Stimulated activated CD8-positive, alpha-beta memory T cell treated with anti-CD3 and anti-CD28 coated beads, Interleukin-4, amount 100 ng/mL, for 48 hours (primary cell): Measurements from ENCODE around the gene HUS1.
"Not testable (repeated sequence)": the region's sequence is repeated elsewhere in the genome, so short reads cannot be mapped to it uniquely, and the experiment has no call there.

Experiments
- DNase-seq: peaks from one replicate; pipeline ENCODE4 v3.0.0-alpha.2; 2020

HUS1 gene

GRCh38 chr7:47943676-47944474 lies 35.5 kb downstream of the HUS1 start:
- no peak for DNase-seq

GRCh38 chr7:47942651-47943050 lies 36.8 kb downstream of the HUS1 start:
- DNase-seq, result not testable (repeated sequence)

- no peak for DNase-seq
Measured at GRCh38 chr7:47942132-47942531, 37.3 kb downstream of the HUS1 start.

GRCh38 chr7:47941136-47941844 lies 38.1 kb downstream of the HUS1 start:
- DNase-seq, result no peak

- DNase-seq, result no peak
Measured at GRCh38 chr7:47940088-47941013, 39.1 kb downstream of the HUS1 start.

GRCh38 chr7:47939425-47940036 lies 39.9 kb downstream of the HUS1 start:
- no peak for DNase-seq

- DNase-seq, result no peak
Measured at GRCh38 chr7:47938574-47939165, 40.7 kb downstream of the HUS1 start.

GRCh38 chr7:47937711-47938573 lies 41.5 kb downstream of the HUS1 start:
- DNase-seq, result no peak

- peak; percentile 45 for DNase-seq
Measured at GRCh38 chr7:47937065-47937687, 42.2 kb downstream of the HUS1 start.

GRCh38 chr7:47936323-47936722 lies 43.1 kb downstream of the HUS1 start:
- no peak for DNase-seq

GRCh38 chr7:47935336-47935735 lies 44.1 kb downstream of the HUS1 start:
- DNase-seq, result no peak

- no peak for DNase-seq
Measured at GRCh38 chr7:47934831-47935230, 44.6 kb downstream of the HUS1 start.

GRCh38 chr7:47933215-47933614 lies 46.2 kb downstream of the HUS1 start:
- no peak for DNase-seq

- DNase-seq, result no peak
Measured at GRCh38 chr7:47932466-47933037, 46.9 kb downstream of the HUS1 start.

GRCh38 chr7:47932016-47932415 lies 47.4 kb downstream of the HUS1 start:
- DNase-seq, result no peak

- no peak for DNase-seq
Measured at GRCh38 chr7:47931005-47932004, 48.1 kb downstream of the HUS1 start.

GRCh38 chr7:47924266-47924665 lies 55.1 kb downstream of the HUS1 start:
- DNase-seq, result no peak

- not testable (repeated sequence) for DNase-seq
Measured at GRCh38 chr7:47923081-47923875, 56.1 kb downstream of the HUS1 start.
